ENCODE measurements around the gene NFS1. TPM values are rescaled to one million over a fixed set of nuclear protein-coding genes. Genes with fewer than 3 reads are reported as not detected.
"Not testable (repeated sequence)": the region's sequence is repeated elsewhere in the genome, so short reads cannot be mapped to it uniquely, and the experiment has no call there.

Gene NFS1
- total RNA-seq, 1 experiment from 2014 or later: 36.7 TPM

GRCh38 chr20:35729836-35730582 is 30.9 kb upstream of the NFS1 start:
- no peak for DNase-seq (ENCODE audit: low spot score)

DNA sequence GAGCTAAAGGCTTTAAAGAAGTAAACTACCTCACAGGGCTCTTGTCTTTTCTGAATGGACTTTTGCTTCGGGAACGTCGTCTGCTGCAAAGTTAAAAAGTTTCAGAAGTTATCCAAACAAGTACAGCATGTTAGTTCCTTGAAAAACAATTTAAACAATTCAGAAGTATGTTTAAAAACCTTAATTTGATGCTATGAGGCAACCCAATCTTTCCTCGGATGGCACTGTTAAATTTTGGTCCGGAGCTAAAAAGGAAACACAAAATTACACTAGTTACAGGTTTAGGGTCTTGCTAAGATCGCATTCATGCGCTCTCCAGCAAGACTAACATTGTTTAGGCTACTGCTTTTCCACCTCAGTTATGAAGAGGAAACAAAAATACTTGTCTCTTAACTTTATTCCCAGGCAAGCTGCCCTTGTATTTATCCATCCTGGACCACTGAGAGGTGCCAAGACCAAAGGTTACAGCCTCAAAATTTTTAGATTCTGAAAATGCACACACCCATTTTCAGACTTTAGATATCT is 30.2 kb upstream of the NFS1 start:
- DNase-seq (ENCODE audit: low spot score): no peak

- DNase-seq (ENCODE audit: low spot score): no peak
Measured at GRCh38 chr20:35726842-35727711, 27.9 kb upstream of the NFS1 start.

DNA sequence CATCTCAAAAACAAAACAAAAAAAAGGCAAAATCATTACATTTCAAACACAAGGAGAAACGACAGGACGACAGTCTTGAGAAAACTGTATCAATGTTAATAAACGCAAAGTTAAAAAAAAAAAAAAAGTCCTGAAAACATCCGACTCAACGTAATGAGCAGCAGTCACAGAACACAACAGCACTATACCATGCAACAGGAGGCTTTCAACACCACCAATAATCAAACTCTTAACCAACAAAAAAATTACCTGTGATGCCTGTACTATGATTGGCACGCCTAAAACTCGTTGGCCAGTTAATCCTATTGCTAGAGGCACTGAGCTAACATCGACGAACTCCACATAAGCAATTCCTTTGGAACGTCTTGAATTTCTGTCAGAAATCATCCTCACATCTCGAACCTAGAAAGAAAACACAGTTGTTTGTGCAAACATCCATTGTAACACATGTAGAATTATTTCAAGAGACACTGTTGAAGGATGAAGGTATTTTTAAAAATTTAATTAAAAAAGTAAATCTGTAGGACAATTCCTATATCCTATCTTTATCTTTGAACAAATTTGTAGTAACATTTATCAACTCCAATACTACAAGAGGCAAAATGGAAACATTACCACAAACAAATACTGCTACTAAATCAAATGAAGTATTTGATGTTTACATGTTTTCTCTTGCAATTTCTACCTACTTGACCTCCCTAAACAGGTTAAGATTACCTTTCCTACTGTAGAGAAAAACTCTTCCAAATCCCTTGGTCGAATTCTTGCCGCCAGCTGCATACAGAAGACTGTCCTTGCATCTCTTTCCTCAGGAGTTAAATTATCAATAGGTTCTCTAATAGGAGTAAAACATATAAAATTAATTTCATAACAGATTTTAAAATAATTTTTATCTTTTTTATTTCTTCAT is 25.4 kb upstream of the NFS1 start:
- no peak for DNase-seq (ENCODE audit: low spot score)

- not testable (repeated sequence) for DNase-seq (ENCODE audit: low spot score)
Measured at GRCh38 chr20:35723652-35724320, 24.6 kb upstream of the NFS1 start.

DNA sequence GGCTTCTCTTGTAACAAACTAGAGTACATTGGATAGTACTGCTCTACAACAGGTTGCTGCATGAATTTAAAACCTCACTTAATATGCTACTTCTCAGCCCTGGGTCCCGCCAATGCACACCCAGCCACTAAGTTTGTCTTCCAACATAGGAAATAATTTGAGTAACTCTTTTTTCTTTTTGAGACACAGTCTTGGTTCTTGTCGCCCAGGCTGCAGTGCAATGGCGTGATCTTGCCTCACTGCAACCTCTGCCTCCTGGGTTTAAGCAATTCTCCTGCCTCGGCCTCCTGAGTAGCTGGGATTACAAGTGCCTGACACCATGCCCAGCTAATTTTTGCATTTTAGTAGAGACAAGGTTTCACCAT is 24.1 kb upstream of the NFS1 start:
- not testable (repeated sequence) for DNase-seq (ENCODE audit: low spot score)

DNA sequence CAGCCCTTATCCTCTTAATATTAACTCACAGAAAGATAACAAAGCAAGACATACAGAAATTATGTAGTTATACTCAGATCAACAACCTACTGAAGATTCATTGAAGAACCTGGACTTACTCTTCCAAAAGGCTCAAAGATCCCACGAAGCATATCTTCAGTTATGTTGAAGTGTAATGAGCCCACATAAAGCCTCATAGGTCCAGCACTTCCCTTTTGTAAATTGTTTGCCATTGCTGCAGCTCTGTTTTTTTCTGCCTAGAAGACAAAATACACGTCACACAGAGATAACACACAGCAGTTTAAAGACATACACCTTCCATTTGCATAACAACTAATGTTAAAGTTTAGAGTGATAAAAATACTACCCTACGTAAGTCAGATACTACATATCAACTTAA is 22.5 kb upstream of the NFS1 start:
- DNase-seq (ENCODE audit: low spot score): no peak

- DNase-seq (ENCODE audit: low spot score): no peak
Measured at GRCh38 chr20:35721219-35721618, 22.1 kb upstream of the NFS1 start.

DNA sequence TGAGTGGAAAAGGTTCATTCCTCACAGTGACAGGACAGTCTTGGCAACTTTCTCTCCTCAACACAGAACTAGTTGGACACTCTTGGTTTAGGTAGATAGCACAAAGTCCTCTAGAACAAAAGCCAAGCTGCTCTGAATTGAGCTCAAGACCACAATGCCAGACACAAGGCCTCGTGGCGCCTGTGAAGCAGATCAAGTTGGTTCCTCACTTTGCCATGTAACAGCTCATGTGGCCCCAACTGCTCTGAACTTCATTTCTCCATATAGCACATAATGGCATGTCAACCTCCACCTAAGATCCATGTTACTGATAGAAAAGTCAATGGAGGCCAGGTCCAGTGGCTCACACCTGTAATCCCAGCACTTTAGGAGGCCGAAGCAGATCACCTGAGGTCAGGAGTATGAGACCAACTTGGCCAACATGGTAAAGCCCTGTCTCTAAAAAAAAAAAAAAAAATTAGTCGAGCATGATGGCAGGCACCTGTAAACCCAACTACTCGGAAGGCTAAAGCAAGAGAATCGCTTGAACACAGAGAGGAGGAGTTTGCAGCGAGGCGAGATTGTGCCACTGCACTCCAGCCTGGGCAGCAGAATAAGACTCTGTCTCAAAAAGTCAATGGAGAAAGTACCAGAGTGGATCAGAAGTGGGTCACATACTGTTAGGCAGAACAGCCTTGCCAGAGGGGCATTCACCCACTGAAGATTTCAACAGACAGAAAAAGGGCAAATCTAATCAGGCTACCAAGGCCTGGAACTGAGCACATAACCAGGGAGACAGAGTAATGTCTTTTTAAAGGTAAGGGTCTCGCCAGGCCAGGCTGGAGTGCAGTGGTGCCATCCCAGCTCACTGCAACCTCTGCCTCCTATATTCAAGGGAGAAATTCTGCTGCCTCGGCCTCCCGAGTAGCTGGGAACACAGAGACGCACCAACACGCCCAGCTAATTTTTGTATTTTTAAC is 21.3 kb upstream of the NFS1 start:
- DNase-seq (ENCODE audit: low spot score): no peak

DNA sequence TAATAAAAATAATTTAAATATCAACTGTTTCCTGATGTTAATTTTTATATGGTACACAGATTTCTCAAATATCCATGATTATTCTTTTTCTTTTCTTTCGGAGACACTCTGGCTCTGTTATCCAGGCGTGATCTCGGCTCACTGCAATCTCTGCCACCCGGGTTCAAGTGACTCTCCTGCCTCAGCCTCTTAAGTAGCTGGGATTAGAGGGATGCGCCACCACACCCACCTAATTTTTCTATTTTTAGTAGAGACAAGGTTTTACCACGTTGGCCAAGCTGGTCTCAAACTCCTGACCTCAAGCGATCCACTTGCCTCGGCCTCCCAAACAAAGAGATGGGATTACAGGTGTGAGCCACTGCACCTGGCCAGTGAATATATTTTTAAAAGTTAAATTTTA is 20.6 kb upstream of the NFS1 start:
- no peak for DNase-seq (ENCODE audit: low spot score)

GRCh38 chr20:35718972-35719635 is 20.0 kb upstream of the NFS1 start:
- DNase-seq (ENCODE audit: low spot score): no peak

DNA sequence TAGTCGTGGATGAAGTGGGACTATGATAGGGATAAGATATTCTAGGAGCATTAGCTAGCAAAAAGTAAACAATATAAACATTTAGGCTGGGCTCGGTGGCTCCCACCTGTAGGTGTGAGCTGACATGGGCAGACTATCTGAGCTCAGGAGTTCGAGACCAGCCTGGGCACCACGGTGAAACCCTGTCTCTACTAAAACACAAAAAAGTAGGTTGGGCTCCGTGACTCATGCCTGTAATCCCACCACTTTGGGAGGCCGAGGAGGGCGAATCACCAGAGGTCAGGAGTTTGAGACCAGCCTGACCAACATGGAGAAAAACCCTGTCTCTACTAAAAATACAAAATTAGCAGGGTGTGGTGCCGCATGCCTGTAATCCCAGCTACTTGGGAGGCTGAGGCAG is 19.2 kb upstream of the NFS1 start:
- not testable (repeated sequence) for DNase-seq (ENCODE audit: low spot score)

DNA sequence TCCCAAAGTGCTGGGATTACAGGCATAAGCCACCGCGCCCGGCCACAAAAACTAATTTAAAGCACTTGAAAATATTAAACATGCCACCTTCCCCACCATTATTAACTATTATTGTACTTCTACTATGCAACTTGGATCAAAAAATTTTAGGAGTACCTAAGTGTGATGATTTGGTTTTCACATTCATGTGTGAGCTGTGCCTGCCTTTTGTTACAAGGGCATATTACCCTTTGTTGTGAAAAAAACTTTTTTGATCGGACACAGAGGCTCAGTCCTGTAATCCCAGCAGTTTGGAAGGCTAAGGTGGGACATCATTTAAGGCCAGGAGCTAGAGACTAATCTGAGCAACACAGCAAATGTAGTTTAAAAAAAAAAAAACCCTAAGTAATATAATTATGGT is 17.2 kb upstream of the NFS1 start:
- no peak for DNase-seq (ENCODE audit: low spot score)

- no peak for DNase-seq (ENCODE audit: low spot score)
Measured at GRCh38 chr20:35715652-35716051, 16.5 kb upstream of the NFS1 start.

DNA sequence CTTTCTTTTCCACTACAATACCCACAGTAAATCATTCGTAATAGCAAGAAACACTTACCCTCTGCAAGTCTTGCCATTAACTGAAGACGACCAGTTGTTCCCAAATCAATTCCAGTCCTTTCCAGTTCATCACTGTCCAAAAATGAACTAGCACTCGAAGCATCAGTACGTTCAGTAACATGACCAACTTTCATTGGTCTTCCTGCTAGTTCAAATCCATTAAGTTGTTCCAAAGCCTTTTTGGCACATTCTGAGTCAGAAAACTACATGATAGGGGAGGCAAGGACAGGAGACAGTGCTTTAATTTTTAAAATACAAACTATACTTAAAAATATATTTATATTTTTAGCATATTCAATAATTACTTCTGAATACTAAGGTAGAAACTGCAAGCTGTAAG is 15.0 kb upstream of the NFS1 start:
- DNase-seq (ENCODE audit: low spot score): no peak

DNA sequence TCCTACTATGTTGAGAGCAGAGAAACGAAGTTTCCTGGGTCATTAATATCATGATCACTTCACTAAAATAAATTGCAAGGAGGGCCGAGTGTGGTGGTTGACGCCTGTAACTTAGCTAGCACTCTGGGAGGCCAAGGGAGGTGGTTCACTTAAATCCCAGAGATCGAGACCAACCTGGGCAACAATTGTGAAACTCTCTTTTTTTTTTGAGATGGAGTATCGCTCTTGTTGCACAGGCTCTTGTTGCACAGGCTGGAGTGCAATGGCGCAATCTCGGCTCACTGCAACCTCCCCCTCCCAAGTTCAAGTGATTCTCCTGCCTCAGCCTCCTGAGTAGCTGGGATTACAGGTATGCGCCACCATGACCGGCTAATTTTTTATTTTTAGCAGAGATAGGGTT is 14.0 kb upstream of the NFS1 start:
- not testable (repeated sequence) for DNase-seq (ENCODE audit: low spot score)

DNA sequence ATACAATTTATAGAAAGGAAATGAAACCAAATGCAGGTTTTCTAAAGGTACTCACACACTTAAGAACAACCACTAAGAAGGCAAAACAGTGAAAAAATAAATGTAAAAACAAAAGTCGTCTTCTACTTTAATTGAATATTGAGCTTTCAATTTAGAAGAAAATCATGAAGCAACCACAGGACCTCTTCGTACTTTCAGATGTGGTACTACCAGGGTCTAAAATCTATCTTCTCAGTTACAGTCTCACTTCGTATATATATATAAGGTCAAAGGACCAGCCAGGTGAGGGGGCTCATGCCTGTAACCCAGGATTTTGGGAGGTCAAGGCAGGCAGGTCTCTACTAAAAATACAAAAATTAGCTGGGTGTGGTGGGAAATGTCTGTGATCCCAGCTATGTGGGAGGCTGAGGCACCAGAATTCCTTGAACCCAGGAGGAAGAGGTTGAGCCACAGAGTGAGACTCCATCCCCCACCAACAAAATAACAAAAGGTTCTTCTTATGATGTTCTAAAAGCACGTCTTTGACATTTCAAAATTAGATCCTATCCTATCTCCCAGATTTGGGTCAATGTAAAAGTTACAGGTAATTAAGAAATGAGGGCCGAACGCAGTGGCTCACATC is 12.5 kb upstream of the NFS1 start:
- no peak for DNase-seq (ENCODE audit: low spot score)

DNA sequence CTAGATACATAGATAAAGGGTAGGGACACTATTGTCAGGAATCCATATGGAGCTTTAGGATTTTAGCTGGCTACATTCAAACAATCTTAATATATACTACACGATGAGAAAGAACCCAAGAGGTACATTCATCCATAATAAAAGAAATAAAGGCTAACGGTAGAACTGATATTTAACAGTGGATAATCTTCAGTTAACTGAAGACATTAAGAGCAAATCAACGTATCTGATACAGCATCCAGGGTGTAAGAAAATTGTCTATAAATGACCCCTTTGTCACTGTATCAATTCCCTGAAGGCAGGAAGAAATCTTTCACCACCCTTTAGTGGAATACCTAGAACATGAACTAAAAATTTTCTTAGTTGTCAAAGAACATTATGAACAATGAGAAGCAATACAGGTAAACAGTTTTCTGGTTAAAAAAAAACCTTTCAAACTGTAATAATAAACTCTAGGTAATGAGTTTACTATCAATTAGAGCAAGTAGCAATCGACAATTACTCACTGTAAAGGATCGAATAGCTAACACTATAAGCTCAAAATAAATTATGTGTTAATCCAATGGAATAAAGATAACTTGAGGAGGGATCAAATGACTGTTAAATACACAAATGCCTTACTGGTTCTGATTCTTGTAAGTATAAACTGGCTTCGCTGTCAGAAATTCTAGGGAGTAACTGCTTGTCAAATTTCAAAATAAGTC is 11.9 kb upstream of the NFS1 start:
- no peak for DNase-seq (ENCODE audit: low spot score)
